Astrocyte (in vitro differentiated cells and primary cell): ENCODE results near the gene METTL9.

Source experiments
- CTCF ChIP-seq: IDR thresholded peaks from 2 replicates; pipeline ENCODE4 v1.5.1; 2011; ENCODE audit warnings: low read depth, mild to moderate bottlenecking, inconsistent platforms, low read length, moderate library complexity; ENCODE audit not compliant: insufficient read depth
- EZH2 ChIP-seq: IDR thresholded peaks from 2 replicates; pipeline ENCODE4 v1.6.1; 2012; ENCODE audit warnings: mild to moderate bottlenecking, low read length, inconsistent platforms; ENCODE audit not compliant: insufficient read depth

DNA sequence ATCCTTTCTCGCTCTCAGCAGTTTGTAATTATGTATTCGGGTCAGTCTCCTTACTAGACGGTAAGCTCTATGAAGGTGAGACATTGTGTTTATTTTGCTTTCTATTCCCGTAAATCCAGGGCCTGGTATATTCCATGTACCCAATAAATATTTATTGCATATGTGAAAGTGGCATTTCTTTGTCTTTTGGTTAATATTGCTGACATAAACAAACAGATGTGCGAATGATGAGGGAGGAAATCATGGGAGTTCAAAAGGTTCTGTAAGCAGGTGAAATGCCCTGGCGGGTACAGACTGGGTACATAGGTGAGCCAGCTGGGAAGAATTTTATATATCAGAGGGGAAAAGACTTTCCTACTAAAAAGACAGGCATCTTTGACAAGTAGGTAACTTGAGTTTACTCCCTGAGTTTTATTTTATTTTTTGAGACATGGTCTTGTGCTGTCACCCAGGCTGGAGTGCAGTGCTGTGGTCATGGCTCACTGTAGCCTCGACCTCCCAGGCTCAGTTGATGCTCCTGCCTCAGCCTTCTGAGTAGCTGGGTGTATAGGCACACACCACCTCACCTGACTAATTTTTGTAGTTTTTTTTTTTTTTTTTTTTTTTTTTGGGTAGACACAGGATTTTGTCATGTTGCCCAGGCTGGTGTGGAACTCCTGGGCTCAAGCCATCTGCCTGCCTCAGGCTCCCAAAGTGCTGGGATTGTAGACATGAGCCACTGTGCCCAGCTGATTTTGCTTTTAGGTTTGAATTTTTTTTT, 5.7 kb upstream of the METTL9 start:
- TF ChIP-seq CTCF (no peak), EZH2 (no peak)
